T47D (cell line): ENCODE data around the gene LRRC26.

ENCODE experiments used
- DNase-seq, 2 experiments: peaks; one replicate each; pipeline versions ENCODE4 v3.0.0 to v3.0.0-alpha.2; 2011 to 2012; ENCODE audit warnings: low read depth in 1 of 2, low spot score in 1 of 2
- JUND ChIP-seq: IDR thresholded peaks from 2 replicates; pipeline ENCODE4 v1.6.1; 2012; ENCODE audit warnings: low read depth
- in situ Hi-C: cut with HindIII; loops from 2 replicates; pipeline ENCODE4 v1.10.0; 2016; ENCODE audit warnings: low sequenced_read_pairs, low pct_unique_long_range_greater_than_20kb

The LRRC26 gene

DNA sequence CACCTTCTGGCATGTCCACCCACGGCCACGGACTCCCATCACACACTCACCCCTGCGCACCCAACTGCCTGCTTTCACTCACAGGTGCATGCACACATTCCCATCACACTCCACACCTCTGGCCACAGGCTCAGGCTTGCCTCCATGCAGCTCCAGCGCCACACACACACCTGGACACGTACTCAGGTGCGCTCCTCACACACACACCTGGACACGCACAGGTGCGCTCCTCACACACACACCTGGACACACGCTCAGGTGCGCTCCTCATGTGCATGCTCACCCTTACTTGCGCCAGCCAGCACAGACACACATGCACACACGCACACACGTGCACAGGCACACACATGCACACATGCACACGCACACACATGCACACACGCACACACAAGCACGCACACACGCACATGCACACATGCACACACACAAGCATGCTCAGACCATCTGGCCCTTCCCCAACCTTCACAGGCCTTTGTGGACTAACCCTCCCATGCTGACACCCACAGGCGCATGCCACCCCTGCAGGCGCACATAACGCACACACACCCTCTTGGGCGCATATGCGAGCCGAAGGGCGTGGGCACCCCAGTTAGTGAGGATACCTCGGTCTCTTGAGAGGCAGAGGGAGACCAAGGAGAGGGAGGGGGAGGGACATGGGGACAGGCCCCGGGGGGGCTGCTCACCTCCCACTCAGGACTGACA is 22.6 kb downstream of the LRRC26 start:
- no peak for TF ChIP-seq JUND
- DNase-seq: no peak
- in situ Hi-C loops: no loop called here

DNA sequence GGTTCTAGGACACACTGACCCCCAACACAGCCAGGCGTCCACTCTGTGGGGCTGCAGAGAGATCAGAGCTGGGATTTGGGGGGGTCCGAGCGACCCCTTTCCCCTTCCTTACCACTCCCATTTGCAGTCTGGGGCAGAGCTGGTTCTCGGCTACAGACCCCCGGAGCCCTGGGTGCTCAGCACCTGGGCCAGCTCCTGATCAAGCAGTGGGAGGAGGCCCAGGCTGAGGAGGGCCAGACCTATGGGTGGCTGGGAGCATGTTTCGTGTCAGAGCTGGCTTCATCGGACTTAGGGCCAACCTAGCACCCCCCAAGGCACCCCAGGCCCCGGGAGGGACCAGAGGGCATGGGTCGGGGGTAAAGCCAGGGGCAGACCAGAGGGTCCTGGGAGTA is 23.3 kb downstream of the LRRC26 start:
- in situ Hi-C loops: no loop called here
- DNase-seq: peak in 1 of 2 experiments; percentile 61
- TF ChIP-seq JUND: no peak

DNA sequence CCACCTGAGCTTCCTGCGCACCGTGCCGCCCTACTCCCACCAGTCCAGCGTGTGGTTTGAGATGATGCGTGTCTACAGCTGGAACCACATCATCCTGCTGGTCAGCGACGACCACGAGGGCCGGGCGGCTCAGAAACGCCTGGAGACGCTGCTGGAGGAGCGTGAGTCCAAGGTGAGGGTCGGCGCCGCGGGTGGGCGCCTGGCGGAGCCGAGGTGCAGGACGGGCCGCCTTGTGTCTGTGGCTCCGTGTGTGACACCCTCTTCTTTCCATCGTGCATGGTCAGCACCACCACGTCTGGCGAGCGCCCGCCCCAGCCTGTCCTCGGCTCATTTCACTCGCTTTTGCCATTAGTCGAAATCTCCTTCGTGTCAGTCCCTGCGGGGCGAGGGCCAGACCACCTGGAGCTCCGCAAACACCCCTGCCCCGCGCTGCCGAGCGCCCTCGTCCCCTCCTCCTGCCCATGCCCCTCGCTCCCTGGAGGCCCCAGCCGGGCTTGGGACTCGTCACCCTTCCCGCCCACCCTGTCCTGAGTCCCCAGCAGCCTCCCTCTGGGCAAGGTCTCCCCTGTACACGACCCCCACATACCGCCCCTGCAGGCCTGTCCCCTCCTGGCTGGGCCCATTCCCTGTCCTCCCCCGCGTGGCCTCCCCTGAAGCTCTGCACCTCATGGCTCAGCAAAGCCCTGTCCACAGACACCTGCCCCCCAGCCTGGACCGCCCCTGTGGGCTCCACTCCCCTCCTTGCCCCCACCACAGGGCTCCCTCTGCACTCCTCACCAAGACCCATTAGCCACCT is 23.9 kb downstream of the LRRC26 start:
- in situ Hi-C loops: no loop called here
- DNase-seq: no peak

DNA sequence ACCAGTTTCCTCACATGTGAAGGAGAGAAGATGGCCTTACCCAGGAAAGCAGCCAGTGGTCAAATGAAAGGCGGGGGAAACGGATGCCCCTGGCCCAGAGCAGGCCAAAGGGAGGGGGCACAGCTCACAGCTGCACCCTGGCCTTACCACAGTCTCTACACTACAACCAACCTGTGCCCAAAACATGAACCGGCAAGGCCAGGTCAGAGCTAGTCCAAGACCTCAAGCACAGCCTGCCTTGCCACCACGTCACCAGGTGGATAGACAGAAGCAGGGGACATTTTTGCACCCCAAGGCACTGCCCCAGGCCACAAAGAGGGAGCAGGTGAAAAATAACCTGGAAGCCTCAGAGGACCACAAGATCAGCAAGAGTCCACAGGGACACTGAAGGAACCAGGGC is 26.4 kb downstream of the LRRC26 start:
- in situ Hi-C loops: no loop called here
- no peak for DNase-seq
- no peak for TF ChIP-seq JUND

More for the DNA sequence above, 23.9 kb downstream of the LRRC26 start:
- TF ChIP-seq JUND: no peak

DNA sequence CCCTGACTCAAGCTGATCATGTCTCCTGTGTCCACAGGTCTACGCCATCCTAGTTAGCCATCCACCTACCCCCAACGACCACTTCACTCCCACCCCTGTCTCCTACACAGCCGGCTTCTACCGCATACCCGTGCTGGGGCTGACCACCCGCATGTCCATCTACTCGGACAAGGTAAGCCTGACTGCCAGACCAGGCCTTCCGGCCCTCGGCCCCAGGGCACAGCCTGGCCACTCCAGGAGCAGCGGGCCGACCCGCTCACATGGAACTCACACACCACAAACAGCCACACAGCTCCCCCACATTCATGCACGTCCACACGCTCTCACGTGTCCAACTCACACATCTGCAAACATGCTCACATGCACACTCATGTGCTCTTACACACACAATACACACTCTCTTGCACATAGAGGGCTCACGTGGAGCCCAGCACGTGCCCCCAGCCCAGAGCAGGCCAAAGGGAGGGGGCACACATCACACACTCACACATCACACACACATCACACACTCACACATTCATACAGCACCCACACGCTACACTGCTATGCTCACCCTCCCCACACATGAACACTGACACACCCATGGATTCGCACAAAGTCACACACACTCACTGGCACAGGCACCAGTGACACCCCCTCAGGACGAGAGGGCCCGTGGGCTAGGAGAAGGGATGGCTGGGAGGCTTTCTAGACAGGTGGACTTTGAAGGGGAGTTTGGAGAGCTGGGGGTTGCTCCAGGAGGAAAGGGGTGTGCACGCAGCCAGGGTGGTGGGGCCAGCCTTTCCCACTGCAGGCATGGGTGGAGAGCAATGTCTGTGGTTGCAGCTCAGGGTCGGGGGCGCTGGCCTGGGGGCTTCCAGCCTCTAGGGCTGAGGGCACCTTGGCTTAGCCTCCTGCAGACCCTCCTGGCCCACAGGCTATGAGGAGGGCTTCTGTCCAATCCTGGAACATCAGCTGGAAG is 27.6 kb downstream of the LRRC26 start:
- DNase-seq: no peak
- TF ChIP-seq JUND: no peak
- in situ Hi-C loops: no loop called here

DNA sequence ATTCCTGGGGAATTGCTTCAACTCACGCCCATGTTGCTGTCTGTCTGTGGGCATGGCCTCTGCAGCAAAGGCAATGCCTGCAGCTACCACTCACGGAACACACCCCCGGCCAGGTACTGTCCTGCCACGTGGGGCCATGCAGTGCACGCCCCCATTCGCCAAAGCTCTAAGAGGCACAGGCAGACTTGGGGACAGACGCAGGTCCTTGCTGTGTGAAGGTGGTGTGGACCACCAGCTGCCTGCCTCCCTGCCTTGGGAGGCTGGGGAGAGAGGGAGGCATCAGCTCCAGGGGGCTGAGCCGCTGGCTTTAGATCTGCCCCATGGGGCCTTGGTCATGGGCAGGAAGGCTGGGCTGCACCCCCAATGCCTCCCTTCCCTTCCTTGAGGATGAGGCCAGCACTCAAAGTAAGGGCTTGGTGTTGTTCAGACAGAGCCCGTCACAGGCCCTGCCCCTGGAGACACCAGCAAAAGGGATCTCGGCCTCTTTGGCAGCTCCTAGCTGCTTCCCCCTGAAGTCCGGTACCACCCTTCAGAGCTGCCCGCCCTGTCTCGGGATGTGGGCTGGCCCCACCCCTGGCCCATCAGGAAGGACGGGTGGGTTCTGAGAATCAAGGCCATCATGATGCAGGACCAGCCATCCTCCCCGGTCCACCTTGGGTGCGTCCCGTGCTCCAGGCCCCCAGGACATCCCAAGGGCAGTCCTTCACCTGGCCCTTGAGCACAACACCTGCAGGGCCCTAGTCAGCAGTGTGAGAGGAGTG is 28.6 kb downstream of the LRRC26 start:
- no peak for DNase-seq
- no peak for TF ChIP-seq JUND

DNA sequence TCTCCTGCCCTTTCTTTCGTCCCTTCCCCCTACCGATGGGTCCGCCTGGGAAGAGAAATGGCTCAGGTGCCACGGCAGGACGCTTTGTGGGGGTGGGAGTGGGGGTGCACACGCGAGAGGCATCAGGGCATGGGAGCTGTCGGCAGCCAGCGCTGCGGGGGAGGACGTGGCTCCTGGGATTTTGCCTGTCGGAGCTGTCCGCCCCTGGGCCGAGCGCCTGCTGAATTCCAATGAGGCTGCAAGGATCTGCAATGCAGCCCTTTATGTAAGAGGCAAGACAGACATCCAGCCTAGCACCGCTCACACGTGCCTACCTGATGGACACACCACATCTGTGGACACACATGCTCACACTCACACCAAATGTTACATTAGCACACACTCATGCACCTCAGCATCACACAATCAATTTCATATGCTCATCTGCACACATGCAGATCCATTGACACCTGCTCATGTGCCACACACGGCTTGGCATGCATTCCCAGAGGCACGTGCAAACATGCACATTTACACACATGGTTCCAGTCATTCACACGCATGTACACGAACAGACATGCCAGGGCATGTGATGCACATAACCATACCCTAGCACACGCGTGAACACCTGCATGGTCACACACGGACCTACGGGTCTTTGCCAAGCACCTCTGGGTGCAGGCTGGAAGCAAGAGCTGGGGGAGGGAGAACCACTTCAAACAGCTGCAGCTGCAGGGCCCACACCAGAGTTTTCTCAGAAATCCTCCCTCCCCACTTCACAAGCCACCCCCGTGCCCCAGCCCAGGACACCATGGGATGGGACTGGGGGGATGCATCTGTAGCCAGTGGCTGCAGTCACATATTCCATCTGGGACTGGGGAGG is 29.5 kb downstream of the LRRC26 start:
- in situ Hi-C loops: no loop called here
- DNase-seq: no peak
- no peak for TF ChIP-seq JUND

More for the DNA sequence above, 28.6 kb downstream of the LRRC26 start:
- in situ Hi-C loops: no loop called here

DNA sequence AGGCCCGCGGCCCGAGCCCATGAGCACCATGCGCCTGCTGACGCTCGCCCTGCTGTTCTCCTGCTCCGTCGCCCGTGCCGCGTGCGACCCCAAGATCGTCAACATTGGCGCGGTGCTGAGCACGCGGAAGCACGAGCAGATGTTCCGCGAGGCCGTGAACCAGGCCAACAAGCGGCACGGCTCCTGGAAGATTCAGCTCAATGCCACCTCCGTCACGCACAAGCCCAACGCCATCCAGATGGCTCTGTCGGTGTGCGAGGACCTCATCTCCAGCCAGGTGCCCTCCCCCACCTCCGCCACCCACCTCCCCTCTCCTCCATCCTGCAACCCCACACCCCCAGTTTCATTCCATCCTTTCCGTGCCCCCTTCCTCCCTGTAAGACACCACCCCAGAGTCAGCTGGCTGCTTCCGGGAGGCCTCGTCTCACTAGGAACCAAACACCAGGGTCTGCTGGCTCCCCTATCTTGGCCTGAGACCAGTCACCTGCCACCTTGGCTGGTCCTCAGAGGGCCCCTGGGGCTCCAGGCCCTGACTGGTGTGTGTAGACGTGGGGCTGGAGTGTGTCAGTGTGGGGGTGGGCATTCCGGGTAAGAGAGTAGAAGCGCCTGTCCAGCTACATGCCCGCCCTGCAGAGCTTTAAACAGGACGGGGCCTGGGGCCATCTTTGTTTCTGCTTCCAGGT is 30.2 kb downstream of the LRRC26 start:
- in situ Hi-C loops: no loop called here
- no peak for DNase-seq
- TF ChIP-seq JUND: no peak

DNA sequence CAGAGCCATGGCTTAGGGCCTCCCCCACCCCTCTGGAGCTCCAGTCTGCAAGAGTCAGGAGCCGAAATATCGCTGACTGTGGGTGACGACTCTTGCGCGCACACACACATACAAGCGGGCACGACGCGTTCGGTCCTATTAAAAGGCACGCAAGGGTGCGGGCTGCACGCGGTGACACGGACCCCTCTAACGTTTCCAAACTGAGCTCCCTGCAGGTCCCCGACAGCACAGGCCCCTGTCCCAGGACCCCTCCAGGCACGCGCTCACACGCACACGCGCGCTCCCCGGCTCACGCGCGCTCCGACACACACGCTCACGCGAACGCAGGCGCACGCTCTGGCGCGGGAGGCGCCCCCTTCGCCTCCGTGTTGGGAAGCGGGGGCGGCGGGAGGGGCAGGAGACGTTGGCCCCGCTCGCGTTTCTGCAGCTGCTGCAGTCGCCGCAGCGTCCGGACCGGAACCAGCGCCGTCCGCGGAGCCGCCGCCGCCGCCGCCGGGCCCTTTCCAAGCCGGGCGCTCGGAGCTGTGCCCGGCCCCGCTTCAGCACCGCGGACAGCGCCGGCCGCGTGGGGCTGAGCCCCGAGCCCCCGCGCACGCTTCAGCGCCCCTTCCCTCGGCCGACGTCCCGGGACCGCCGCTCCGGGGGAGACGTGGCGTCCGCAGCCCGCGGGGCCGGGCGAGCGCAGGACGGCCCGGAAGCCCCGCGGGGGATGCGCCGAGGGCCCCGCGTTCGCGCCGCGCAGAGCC is 31.0 kb downstream of the LRRC26 start, which contains the start of gene GRIN1:
Gene GRIN1 (plus strand): TSS at position 433 of the 746 bp plus-strand sequence. CDS start 333 bp downstream, outside the sequence.
- in situ Hi-C loops: no loop called here
- DNase-seq: peak; percentile 75 to 89
- TF ChIP-seq JUND: no peak

DNA sequence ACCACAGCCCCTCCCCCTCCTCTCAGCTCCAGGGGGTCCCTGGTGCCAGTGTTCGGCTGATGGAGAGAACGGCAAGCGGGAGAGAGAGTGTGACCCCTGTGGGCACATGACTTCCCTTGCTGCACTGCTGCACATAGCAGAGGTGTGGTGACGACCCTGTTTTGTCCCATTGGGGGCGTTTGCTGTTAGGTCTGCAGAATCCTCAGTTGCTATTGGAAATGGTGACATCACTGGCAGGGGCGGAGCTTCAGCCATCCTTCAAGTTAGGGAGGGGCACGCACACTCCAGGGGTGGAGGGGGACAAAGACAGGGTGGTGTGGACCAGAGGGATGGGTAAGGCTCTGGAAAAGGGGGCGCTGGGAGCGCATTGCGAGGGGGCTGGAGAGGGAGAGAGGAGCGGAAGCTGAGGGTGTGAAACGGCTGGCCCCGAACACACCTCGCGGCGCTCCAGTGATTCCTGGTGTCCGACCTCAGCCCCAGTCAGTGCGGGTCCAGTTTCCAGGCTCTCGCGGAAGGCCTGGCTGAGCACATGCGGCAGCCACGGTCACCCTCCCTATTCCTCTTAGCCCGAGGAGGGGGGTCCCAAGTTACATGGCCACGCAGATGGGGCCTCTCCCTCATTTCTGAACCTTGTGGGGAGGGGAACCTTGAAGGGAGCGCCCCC is 31.7 kb downstream of the LRRC26 start:
- no peak for DNase-seq
- in situ Hi-C loops: no loop called here
- TF ChIP-seq JUND: no peak
